HEK293T (cell line): ENCODE data around the gene LSAMP.

ENCODE experiments used
- ARNT ChIP-seq: fragments of 450-650 bp; IDR thresholded peaks from 2 replicates; pipeline ENCODE4 v1.6.1; 2017; ENCODE audit warnings: mild to moderate bottlenecking
- ELF4 ChIP-seq: fragments of 450-650 bp; IDR thresholded peaks from 2 replicates; pipeline ENCODE4 v1.6.1; 2017; ENCODE audit warnings: antibody characterized with exemption
- FOXA1 ChIP-seq: fragments of 450-650 bp; IDR thresholded peaks from 2 replicates; pipeline ENCODE4 v1.6.1; 2016; ENCODE audit warnings: mild to moderate bottlenecking
- FOXK2 ChIP-seq: fragments of 450-650 bp; IDR thresholded peaks from 2 replicates; pipeline ENCODE4 v1.6.1; 2016; ENCODE audit warnings: mild to moderate bottlenecking
- FOXM1 ChIP-seq: fragments of 450-650 bp; IDR thresholded peaks from 2 replicates; pipeline ENCODE4 v1.6.1; 2017; ENCODE audit warnings: mild to moderate bottlenecking, borderline replicate concordance
- HDGF ChIP-seq: fragments of 450-650 bp; IDR thresholded peaks from 2 replicates; pipeline ENCODE4 v1.6.1; 2017; ENCODE audit warnings: antibody characterized with exemption, borderline replicate concordance
- L3MBTL2 ChIP-seq: fragments of 450-650 bp; conservative IDR thresholded peaks from 2 replicates; pipeline ENCODE4 v1.6.1; 2016; ENCODE audit warnings: mild to moderate bottlenecking
- PKNOX1 ChIP-seq: fragments of 450-650 bp; IDR thresholded peaks from 2 replicates; pipeline ENCODE4 v1.6.1; 2016
- SP1 ChIP-seq: fragments of 450-650 bp; IDR thresholded peaks from 2 replicates; pipeline ENCODE4 v1.6.1; 2017
- SUZ12 ChIP-seq: fragments of 450-650 bp; IDR thresholded peaks from 2 replicates; pipeline ENCODE4 v1.6.1; 2016; ENCODE audit warnings: mild to moderate bottlenecking
- TARDBP ChIP-seq: fragments of 450-650 bp; IDR thresholded peaks from 2 replicates; pipeline ENCODE4 v1.6.1; 2016
- ZNF384 ChIP-seq: fragments of 450-650 bp; IDR thresholded peaks from 2 replicates; pipeline ENCODE4 v1.6.1; 2016

GRCh38 chr3:116096631-116097030, 348.7 kb downstream of the LSAMP start:
- TF ChIP-seq FOXA1 (no peak), TARDBP (no peak), ELF4 (no peak), SP1 (no peak), SUZ12 (no peak), ARNT (no peak), HDGF (no peak), L3MBTL2 (no peak), FOXM1 (no peak), FOXK2 (no peak), ZNF384 (no peak), PKNOX1 (no peak)
